PC-3 (cell line): ENCODE data around the gene USP3. TPM values are rescaled to one million over a fixed set of nuclear protein-coding genes. Genes with fewer than 3 reads are reported as not detected.

Source experiments
- ATAC-seq: fragments of 200-7000 bp; cut with Tn5 transposase; 2 replicates; pipeline ENCODE4 v1.9.1; 2020; ENCODE audit warnings: mild to moderate bottlenecking, moderate library complexity
- BruUV-seq: library from RNA; stranded (reverse); fragments of 400-500 nt; replicated peaks from 2 replicates; lab custom pipeline; 2021; lab: Mats Ljungman, UMichigan
- CTCF ChIA-PET: fragments of 300-600 bp; sonication (Branson Sonifier 250); formaldehyde crosslinking; loops from one replicate; lab custom pipeline; 2022; ENCODE audit warnings: antibody characterized with exemption; lab: Charles Lee
- POLR2A ChIA-PET: fragments of 300-600 bp; sonication (Branson Sonifier 250); formaldehyde crosslinking; loops from one replicate; lab custom pipeline; 2022; ENCODE audit warnings: antibody characterized with exemption; ENCODE audit not compliant: unreplicated experiment; lab: Charles Lee
- DNase-seq: peaks from one replicate; pipeline ENCODE4 v3.0.0-alpha.2; 2015
- H2AFZ ChIP-seq: fragments of 300-600 bp; sonication (generic); 2 replicates; pipeline ENCODE4 v1.6.0; 2016; ENCODE audit warnings: antibody characterized with exemption, low read length
- H3F3A ChIP-seq: fragments of 300-600 bp; sonication (generic); one replicate; pipeline ENCODE4 v1.6.0; 2017; ENCODE audit warnings: antibody characterized with exemption, low read length, control low read depth, mild to moderate bottlenecking; ENCODE audit not compliant: unreplicated experiment
- H3K27ac ChIP-seq: fragments of 300-600 bp; sonication (generic); 2 replicates; pipeline ENCODE4 v1.5.1; 2016; ENCODE audit warnings: mild to moderate bottlenecking, low read length
- H3K27me3 ChIP-seq: fragments of 300-600 bp; sonication (generic); 2 replicates; pipeline ENCODE4 v1.6.1; 2016; ENCODE audit warnings: low read length, mixed read lengths
- H3K36me3 ChIP-seq: fragments of 300-600 bp; sonication (generic); 2 replicates; pipeline ENCODE4 v1.6.1; 2016; ENCODE audit warnings: low read depth, mixed run types, low read length, mixed read lengths
- H3K4me1 ChIP-seq: fragments of 300-600 bp; sonication (generic); 2 replicates; pipeline ENCODE4 v1.5.1; 2016; ENCODE audit warnings: low read length; ENCODE audit not compliant: insufficient read depth
- H3K4me2 ChIP-seq: fragments of 300-600 bp; sonication (generic); 2 replicates; pipeline ENCODE4 v1.6.0; 2016; ENCODE audit warnings: low read length
- H3K4me3 ChIP-seq: fragments of 300-600 bp; sonication (generic); 2 replicates; pipeline ENCODE4 v1.5.1; 2016; ENCODE audit warnings: mild to moderate bottlenecking, low read length, mixed read lengths
- H3K79me2 ChIP-seq: fragments of 300-600 bp; sonication (generic); 2 replicates; pipeline ENCODE4 v1.6.1; 2017; ENCODE audit warnings: low read length, mixed read lengths
- H3K9ac ChIP-seq: fragments of 300-600 bp; sonication (generic); 2 replicates; pipeline ENCODE4 v1.6.0; 2016; ENCODE audit warnings: mild to moderate bottlenecking, low read length
- H3K9me2 ChIP-seq: fragments of 300-600 bp; sonication (generic); replicated peaks from 2 replicates; pipeline ENCODE4 v1.6.1; 2016; ENCODE audit warnings: mixed run types, low read length, mixed read lengths
- H3K9me3 ChIP-seq: fragments of 300-600 bp; sonication (generic); 2 replicates; pipeline ENCODE4 v1.6.1; 2016; ENCODE audit warnings: low read length, mixed read lengths
- H4K20me1 ChIP-seq: fragments of 300-600 bp; sonication (generic); 2 replicates; pipeline ENCODE4 v1.6.1; 2016; ENCODE audit warnings: low read length, mixed read lengths
- CTCF ChIP-seq: fragments of 300-600 bp; sonication (generic); conservative IDR thresholded peaks from 2 replicates; pipeline ENCODE4 v1.5.1; 2017; ENCODE audit warnings: antibody characterized with exemption, low read depth, mild to moderate bottlenecking, low read length
- EZH2 ChIP-seq: fragments of 300-600 bp; sonication (generic); IDR thresholded peaks from one replicate; pipeline ENCODE4 v1.6.1; 2017; ENCODE audit warnings: antibody characterized with exemption, mild to moderate bottlenecking, low read length; ENCODE audit not compliant: unreplicated experiment
- EZH2phosphoT487 ChIP-seq: fragments of 300-600 bp; sonication (generic); IDR thresholded peaks from 2 replicates; pipeline ENCODE4 v1.6.1; 2018; ENCODE audit warnings: mild to moderate bottlenecking, antibody characterized with exemption, low read length, borderline replicate concordance
- intact Hi-C: fragments of 100-400 bp; cut with micrococcal nuclease; formaldehyde crosslinking; loops from 2 replicates; pipeline ENCODE4 v1.9.0; 2023
- total RNA-seq: library from RNA; depleted of rRNA; stranded (reverse); fragments of >200 nt; gene quantifications from 2 replicates; pipeline ENCODE4 v1.2.3, GENCODE V29; 2014

USP3 gene
- total RNA-seq, 1 experiment from 2014 or later, result 26.9 TPM

- Histone ChIP-seq H3K27ac (no peak overlapping the region), H3K9ac (no peak overlapping the region), H3K9me3 (no peaks in the 10 kb centered on the region), H3K79me2 (no peaks in the 10 kb centered on the region), H3K4me2 (no peak overlapping the region), H3K4me3 (no peak overlapping the region), H3K4me1 (peaks cover 22% of the 10 kb centered on the region), H4K20me1 (no peaks in the 10 kb centered on the region), H2AFZ (no peak overlapping the region), H3K9me2 (no peaks in the 10 kb centered on the region), H3K36me3 (no peaks in the 10 kb centered on the region), H3K27me3 (no peaks in the 10 kb centered on the region), H3F3A (no peaks in the 10 kb centered on the region)
- no TSS peak for BruUV-seq
- TF ChIP-seq EZH2phosphoT487 (no peak), CTCF (no peak), EZH2 (no peak)
- ChIA-PET POLR2A (no interaction called here), CTCF (interaction anchor here (1.7 kb wide), 1 partner anchor 8 kb away, joined by 5 read pairs; no protein-coding TSS in a partner anchor)
- DNase-seq (no peak), ATAC-seq (no peak)
- intact Hi-C loops, result no loop called here
Observed at GRCh38 chr15:63488398-63488960, 15.9 kb upstream of the USP3 start.

GRCh38 chr15:63489352-63489751 lies 15.0 kb upstream of the USP3 start:
- no peak overlapping the region for H3K27ac ChIP-seq
- H3K36me3 ChIP-seq, result no peaks in the 10 kb centered on the region
- ChIA-PET CTCF (no interaction called here), POLR2A (no interaction called here)
- no peaks in the 10 kb centered on the region for H4K20me1 ChIP-seq
- H3K9me3 ChIP-seq, result no peaks in the 10 kb centered on the region
- no peak overlapping the region for H3K4me2 ChIP-seq
- H3F3A ChIP-seq, result no peaks in the 10 kb centered on the region
- H3K27me3 ChIP-seq, result no peaks in the 10 kb centered on the region
- H3K4me1 ChIP-seq, result peaks cover 26% of the 10 kb centered on the region
- ATAC-seq (no peak), DNase-seq (no peak)
- no TSS peak for BruUV-seq
- no peak overlapping the region for H3K9ac ChIP-seq
- no peak overlapping the region for H3K4me3 ChIP-seq
- H2AFZ ChIP-seq, result no peak overlapping the region
- no peaks in the 10 kb centered on the region for H3K79me2 ChIP-seq
- intact Hi-C loops, result no loop called here
- TF ChIP-seq EZH2 (no peak), CTCF (no peak), EZH2phosphoT487 (no peak)
- H3K9me2 ChIP-seq, result no peaks in the 10 kb centered on the region

- peaks cover 35% of the 10 kb centered on the region for H3K4me1 ChIP-seq
- intact Hi-C loops, result no loop called here
- CTCF ChIA-PET, result interaction anchor here (0.5 kb wide), 1 partner anchor 11 kb away, joined by 3 read pairs; no protein-coding TSS in a partner anchor
- POLR2A ChIA-PET, result no interaction called here
- no peak overlapping the region for H3K4me2 ChIP-seq
- H3K9me2 ChIP-seq, result no peaks in the 10 kb centered on the region
- H4K20me1 ChIP-seq, result no peaks in the 10 kb centered on the region
- H3K79me2 ChIP-seq, result no peaks in the 10 kb centered on the region
- no peaks in the 10 kb centered on the region for H3K27me3 ChIP-seq
- H3F3A ChIP-seq, result no peaks in the 10 kb centered on the region
- H3K4me3 ChIP-seq, result no peak overlapping the region
- ATAC-seq, result no peak
- H2AFZ ChIP-seq, result no peak overlapping the region
- no peak for DNase-seq
- no peaks in the 10 kb centered on the region for H3K36me3 ChIP-seq
- H3K9me3 ChIP-seq, result no peaks in the 10 kb centered on the region
- no peak overlapping the region for H3K9ac ChIP-seq
- BruUV-seq, result no TSS peak
- TF ChIP-seq CTCF, result no peak
- TF ChIP-seq EZH2, result no peak
- no peak for TF ChIP-seq EZH2phosphoT487
- no peak overlapping the region for H3K27ac ChIP-seq
Observed at GRCh38 chr15:63490345-63491034, 13.9 kb upstream of the USP3 start.
